T follicular helper cell (primary cell): ENCODE measurements around the gene CHMP3.
"Not testable (repeated sequence)": the region's sequence is repeated elsewhere in the genome, so short reads cannot be mapped to it uniquely, and the experiment has no call there.

Source experiments
- DNase-seq: peaks from one replicate; pipeline ENCODE4 v3.0.0-alpha.2; 2020; ENCODE audit warnings: low read depth

CHMP3 gene

GRCh38 chr2:86507600-86507999, 55.6 kb downstream of the CHMP3 start:
- DNase-seq: no peak

- no peak for DNase-seq
These were observed 62.7 kb downstream of the CHMP3 start for GRCh38 chr2:86500325-86501083.

DNA sequence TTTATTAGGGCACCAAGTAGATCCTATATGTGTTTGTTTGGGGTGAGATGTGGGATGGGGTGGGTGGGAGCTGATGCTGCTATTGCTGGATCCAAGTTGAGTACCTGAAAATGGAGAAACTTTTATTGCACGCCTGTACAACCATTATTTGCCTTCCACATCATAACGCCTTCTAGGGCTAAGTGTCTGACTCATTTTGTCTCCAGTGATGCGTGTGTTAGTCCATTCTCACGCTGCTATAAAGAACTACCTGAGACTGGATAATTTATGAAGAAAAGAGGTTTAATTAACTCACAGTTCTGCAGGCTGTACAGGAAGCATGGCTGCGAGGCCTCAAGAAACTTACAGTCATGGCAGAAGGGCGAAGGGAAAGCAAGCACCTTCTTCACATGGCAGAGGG, 63.9 kb downstream of the CHMP3 start:
- no peak for DNase-seq

- no peak for DNase-seq
These were observed 64.6 kb downstream of the CHMP3 start for GRCh38 chr2:86498468-86499260.

GRCh38 chr2:86496391-86496790, 66.9 kb downstream of the CHMP3 start:
- DNase-seq: not testable (repeated sequence)

GRCh38 chr2:86492048-86492453, 71.2 kb downstream of the CHMP3 start:
- no peak for DNase-seq

DNA sequence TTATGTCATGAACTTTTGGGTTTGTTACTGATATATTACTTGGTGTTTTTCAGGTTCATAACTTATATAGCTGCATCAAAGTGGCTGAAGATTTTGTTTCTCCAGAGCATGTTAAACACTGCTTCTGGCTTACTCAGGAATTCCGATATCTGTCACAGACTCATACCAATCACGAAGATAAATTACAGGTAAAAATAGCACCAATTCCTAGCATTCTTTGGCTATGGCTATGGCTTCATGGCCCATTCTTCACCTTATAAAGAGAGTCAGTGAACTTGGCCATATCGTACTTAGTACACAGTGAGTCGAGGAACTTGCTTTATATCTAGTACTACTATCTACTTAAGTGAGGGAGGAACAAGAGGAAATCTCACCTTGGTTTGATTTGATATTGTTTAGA, 72.2 kb downstream of the CHMP3 start:
- no peak for DNase-seq

GRCh38 chr2:86490245-86490644, 73.0 kb downstream of the CHMP3 start:
- DNase-seq: no peak

GRCh38 chr2:86489542-86489941, 73.7 kb downstream of the CHMP3 start:
- DNase-seq: no peak

DNA sequence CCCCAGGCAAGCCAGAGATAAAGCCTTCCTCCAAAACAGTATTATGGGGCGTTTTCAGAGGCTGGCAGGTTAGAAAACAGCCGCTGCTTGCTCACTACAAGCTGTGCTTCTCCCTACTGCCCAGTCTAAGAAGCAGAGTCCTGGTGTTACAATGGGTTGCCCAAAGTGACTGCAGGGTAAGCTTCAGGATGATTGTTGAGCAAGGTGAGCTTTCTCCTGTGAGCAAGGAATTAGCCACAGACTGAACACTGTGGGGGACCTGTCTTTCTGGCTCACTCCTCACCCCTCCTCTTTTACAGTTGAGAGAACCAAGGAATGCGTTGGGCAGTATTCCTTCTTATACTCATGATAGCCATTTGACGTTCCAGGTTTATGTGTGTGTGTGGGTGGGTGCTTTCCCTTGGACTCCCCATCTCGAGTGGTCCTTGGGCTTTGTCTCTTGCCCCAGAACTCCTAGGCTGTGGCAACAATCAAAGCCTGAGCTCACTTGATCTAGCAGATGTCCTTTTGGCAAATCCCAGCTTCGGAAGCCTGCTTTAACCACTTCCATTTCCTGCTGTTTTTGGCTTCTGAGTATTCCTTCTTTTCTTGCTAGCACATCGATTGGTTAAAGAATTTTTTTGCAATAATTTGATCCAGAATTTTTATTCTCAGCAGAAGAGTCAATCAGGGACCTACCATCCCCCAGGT, 74.5 kb downstream of the CHMP3 start:
- no peak for DNase-seq

DNA sequence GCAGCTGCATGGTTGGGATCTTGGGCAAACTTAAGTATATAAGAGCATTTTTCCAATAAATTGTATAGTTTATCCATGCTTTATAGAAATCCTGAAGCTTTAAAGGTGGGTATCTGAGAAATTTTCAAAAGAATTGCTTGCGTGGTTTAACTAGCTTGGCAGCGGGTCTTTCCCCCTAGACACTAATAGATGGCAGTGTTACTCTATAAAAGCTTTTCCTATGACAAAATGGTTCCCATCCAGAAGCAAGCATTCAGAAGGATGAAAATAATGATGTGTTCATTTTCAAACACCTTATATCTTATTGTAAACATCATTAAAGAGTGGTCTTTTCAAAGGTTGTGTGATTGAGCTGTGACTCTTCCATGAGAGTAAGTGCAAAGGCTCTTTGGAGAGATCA, 76.2 kb downstream of the CHMP3 start:
- no peak for DNase-seq

DNA sequence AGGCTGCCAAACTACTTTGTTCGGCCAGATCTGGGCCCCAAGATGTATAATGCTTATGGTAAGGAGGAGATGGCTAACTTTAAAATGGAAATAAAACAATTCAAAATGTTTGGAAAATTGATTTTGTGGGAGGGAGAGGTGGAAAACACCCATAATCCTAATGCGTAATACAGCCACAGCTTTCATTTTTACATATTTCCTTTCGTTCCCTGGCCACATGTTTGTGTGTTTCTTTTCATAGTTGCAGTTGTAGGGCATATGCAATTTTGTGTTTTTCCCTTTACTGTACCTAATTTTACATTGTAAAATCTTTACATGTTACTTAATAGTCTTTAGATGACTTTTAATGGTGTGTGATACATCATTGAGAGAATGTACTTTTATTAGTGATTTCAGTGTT, 77.4 kb downstream of the CHMP3 start:
- no peak for DNase-seq

DNA sequence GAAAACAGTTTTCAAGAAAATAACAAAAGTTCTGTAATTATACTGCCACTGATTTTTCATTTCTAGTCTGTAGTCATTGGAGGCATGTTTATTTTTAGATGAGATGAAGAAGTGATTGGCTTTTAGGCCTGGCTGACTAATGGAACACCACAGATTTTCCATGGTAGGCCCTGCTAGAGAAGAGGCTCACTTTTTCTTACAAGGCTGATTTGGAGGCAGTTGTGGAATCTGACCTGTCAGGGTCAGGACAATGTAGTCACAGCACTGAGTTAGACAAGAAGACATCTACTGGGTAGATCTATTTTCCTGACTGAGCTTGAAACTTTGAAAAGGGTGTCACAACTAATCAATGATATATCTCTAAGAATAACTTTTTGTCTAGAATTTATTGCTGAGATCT, 78.1 kb downstream of the CHMP3 start:
- DNase-seq: no peak

- no peak for DNase-seq
These were observed 78.9 kb downstream of the CHMP3 start for GRCh38 chr2:86484385-86484784.

GRCh38 chr2:86482034-86482433, 81.2 kb downstream of the CHMP3 start:
- no peak for DNase-seq

GRCh38 chr2:86480105-86480504, 83.1 kb downstream of the CHMP3 start:
- DNase-seq: no peak

DNA sequence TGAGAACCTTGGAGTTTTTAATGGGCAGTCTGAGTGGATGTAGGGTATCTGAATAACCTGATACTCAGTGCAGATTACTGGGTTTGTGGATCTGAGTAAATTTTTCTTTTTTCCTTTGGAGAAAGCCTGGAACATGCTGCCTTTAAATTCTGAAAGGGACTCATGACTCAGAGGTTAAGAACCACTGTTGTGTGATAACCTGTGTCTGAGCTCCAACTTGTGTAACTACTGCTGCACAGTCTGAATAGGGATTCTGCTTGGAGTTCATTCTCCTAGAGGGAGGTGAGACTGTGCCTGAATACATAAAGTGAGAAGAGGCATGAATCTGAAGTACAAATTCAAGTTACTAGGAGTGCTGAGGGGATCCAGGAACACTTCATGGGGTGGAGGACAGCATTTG, 85.9 kb downstream of the CHMP3 start:
- DNase-seq: no peak

- no peak for DNase-seq
These were observed 86.3 kb downstream of the CHMP3 start for GRCh38 chr2:86476918-86477317.

GRCh38 chr2:86476092-86476491, 87.2 kb downstream of the CHMP3 start:
- DNase-seq: no peak

DNA sequence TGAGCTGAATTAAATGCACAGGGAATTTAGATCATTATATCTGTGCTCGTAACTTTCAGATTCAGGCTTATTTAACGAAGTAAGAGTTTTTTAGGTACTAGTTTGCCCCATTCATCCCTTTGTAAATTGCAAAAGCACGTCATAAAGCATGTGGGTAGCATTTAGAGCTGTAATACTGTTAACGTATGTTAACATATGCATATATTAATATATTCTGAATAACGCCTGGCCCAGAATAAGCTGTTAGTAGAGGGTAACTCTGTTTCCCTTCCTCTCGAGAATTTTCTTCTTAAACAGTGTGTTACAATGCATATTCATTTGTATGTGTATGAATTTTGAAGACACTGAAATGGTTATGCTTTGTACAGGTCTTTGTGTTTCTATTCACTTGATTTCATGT, 91.6 kb downstream of the CHMP3 start:
- no peak for DNase-seq

DNA sequence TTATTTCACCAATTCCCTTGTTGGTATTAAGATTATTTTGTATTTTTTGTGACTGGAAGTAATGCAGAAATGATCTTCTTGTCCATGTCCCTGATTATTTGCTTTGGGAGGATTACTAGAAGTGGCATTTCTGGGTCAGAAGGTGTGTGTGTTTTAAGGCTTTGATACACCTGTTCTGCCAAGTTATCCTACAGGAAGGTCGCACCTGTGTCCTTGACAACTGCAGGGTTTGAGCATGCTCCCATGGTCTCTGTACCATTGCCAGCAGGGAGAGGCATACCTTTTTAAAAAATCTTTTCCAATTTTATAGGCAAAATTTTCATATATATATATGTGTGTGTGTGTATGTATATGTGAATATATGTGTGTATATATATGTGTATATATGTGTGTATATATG, 92.4 kb downstream of the CHMP3 start:
- no peak for DNase-seq

- DNase-seq: peak; percentile 1
These were observed 94.8 kb downstream of the CHMP3 start for GRCh38 chr2:86468162-86469033.
